ENCODE results near the gene HJURP.

Gene HJURP

DNA sequence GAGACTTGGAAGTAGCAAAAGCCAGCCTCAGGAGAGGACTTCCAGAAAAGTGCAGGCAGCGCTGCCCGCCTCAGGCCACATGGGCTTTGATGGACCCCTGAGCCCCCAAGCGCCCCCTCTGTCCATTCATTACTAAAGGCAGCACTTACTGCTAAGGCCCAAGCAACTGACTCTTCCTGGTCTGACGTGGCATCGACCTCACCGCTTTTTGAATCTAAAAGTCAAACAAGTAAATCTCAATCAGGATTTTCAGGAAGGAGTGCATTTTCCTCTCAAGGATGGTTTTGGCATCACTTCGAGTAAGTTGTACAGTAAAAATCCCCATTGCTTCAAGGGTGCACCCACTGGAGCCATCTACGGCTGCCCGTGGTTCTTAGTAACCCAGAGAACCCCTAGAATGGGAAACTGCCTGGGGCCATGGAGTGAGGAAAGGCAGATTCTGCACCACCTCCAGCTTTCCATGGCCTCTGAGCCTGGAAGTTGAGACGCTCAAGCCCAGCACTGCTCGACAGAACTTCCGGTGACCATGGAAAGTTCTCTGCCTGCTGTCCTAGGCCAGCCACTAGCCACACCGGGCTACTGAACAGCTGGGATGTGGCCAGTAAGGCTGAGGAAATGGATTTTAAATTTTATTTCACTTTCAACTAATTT lies 7.0 kb downstream of the HJURP start:
- DNase-seq: no peak

DNA sequence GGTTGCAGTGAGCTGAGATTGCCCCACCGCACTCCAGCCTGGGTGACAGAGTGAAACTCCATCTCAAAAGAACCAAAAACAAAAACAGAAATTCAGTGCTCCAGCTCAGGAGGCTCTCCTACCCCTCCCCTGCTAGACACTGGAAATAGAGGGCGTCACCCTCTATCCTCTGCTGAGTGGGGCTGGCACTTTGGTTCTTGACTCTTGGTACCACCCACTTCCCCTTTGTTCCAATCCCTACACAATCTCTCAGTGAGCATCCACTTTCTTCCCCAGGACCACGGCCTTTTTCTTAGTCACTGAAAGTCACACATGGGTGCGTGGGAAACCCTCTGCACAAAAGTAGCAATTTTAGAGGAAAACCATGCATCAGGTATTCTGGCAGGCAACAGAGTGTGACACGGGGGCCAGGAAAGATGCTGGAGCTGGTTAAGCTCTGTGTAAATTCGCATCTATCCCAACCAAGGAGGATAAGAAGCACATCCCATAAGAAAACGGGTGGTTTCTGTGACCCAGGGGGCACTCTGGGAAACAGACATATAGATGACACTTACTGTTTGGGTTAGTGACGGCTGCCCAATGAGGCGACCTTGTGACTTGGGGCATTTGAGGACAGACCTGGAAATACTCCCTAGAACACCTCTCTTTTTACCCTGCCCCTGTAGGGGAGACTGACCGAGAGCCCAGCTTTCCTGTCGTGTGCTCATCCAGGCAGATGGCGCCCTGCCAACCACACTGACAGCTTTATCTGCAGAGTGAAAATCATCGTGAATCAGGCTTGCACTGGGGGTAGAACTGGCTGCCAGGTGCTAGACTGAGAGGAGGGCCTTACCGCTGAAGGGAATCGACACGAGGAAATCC lies 7.7 kb downstream of the HJURP start:
- DNase-seq: no peak

DNA sequence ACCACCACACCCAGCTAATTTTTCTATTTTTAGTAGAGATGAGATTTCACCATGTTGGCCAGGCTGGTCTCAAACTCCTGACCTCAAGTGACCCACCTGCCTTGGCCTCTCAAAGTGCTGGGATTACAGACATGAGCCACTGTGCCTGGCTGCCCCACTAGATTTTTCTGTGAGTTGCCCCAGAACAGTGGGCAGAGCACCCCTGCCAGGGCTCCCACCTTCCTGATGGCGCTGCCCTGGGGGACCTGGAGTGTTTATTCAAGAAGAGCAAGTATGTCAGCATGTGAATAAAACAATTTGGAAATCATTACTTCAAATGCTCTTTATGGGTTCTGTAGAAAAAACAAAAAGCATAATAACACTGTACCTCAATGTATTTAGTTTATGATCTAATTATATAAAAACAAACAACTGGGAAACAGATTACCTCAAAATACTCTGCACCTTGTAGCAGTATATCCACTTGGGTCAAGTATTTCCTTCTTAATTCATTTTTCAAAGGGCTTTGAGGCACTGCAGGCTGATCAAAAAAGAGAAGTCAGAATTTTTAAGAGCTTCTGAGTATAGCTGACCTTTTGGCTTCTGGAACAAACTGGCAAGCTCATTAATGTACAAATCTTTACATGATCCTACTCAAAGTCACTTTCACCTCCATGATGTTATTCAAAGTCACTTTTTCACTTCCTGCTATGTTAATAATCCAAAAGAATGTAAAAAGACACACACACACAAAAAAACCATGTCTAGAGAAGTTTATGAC lies 8.9 kb downstream of the HJURP start:
- no peak for DNase-seq

DNA sequence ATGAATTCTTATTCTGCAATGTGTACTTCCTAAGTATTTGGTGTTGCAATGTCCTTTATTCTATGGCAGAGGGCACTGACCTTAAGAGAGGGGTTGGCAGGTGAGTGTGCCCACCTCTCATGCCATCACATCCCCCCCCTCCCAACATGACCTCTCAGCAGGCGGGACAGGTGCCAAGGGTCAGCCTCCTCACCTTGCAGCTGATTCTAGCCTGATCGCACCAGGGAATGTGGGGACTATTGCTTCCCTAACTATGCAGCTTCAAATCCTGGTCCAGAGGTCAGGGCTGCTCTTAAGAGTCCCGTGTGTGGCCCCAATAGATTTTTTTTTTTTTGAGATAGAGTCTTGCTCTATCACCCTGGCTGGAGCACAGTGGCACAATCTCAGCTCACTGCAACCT lies 9.5 kb downstream of the HJURP start:
- DNase-seq: no peak

DNA sequence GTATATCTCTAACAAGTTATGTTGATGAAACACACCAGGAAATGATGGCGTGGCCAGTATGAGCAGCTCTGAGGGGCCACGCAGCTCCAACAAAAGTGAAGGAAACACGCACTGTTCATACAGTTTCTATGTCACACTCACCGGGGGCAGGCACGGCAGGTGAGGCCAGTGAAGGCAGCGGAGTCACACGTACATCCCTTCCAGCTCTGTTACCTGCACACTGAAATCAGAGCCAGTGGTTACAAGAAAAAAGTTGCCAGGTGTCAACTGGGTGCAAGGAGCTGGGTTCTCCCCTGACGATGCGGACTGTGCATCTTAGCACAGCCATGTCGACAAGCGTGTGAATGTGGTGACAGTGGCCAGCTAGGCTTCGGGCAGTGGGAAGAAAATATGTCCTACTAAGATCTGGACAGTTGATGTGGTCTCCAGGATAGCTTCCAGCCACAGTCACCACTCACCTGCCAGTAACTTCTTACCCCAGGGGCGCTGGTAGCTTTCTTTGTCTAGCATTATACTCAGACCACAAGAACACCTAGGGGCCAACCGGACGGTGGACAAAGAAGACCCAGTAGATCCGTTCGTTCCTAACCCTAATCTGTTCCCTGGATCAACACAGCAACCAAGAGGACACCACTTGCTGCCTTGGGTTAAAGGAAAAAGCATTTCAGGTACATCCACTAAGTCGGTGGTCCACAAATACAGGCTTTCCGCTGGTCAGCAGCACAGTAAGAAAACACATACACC lies 10.1 kb downstream of the HJURP start:
- DNase-seq: no peak

DNA sequence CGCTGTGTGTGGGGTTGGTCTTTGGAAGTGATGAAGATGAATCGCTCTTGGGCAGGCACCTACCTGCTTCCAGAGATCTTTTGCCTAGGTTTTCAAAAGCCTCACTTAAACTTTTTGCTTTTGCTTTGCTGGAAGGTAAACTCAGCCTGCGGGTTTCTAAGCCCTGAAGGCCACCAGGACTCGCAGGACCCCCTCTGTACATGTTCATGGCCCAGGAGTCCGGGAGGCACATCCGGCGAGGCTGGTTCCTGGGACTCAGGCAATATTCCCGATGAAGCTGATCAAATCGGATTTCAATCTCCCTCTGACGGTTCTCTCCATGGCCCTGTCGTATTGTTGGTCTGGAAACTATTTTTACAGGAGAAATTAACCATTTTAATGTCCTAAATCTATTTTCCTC lies 13.2 kb downstream of the HJURP start:
- no peak for DNase-seq

DNA sequence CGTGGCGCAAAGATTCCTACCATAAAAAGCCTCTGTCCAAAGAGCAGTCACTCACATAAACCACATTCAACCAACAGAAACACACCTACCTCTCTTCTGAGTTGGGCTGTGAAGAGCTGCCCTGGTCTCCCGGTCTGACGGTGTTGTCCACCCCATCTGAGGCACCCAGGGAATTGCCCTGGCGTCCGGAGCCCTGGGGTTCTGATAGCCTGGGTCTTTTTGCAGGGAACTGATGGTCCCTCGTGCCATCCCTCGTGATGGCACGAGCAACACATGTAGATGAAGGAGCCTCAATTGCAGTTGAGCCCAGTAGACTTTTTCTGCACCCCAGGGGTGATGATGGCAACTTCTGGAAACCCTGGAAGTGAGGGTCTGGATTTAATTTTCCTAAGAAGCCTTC lies 13.8 kb downstream of the HJURP start:
- DNase-seq: no peak

DNA sequence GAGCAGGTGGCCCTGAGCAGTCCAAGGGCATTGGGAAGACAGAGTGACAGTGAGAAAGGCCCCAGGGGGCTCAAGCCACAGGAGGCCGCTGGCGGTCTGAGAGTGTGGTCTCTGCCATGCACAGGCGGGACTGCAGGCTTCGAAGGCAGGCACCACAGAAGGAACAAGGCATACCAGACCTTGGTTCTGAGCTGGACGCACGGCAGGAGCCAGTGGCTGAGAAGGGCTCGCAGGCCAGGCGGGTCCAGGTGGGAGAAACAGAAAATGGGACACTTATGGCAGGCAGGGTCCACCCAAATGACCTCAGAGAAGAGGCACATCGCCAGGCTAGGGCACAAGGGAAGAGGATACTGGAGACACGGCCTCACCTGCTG lies 14.9 kb downstream of the HJURP start:
- no peak for DNase-seq

DNA sequence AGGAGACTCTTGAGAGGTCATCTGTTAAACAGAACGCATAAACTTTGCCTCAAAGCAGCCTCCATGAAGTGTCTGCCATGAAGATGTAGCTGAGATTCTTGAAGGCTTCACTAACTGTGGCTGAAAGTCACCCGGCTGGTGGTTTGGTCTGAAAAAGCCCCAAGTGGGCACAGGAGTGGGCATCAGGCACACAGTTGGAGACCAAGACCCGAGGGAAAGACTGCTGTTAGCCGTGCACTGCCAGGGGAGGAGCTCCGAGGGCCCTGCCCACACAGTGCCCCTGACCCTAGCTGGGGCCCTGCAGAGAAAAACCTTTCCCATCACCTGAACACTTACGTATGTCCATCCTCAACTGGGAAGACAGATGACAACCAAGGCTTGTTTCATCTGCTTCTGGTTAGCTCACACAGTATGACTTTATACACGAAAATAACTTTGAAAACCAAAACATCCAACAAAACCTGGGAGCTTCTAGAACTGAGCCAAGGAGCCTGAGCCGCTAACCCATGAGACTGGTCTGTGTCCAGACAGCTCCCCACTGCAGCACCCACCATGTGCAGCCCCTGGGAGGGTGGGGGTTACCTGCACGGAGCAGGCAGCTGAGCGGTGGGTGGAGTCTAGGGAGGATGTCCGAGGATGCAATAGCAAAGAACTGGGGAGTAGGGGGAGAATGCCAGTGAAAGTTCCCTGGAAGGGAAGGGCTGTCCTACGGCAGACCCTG lies 15.4 kb downstream of the HJURP start:
- no peak for DNase-seq

DNA sequence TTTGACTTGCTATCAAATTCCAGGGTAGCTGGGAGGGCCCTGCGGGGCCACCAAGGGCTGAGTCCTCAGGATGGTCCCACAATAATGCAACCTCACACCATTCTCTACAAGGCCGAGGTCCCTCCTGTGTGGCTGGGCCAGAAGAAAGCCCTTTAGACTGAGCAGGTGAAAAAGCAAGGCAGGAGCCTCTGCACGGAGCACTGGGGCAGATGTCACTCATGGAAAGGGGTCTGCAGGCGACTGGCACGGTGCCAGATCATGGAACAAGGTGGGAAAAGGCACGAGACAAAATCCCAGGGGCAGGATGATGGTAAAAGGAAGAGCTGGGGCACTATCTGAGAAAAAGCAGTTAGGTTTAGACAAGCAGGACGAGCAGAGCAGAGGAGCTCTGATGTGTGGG lies 16.1 kb downstream of the HJURP start:
- DNase-seq: no peak

DNA sequence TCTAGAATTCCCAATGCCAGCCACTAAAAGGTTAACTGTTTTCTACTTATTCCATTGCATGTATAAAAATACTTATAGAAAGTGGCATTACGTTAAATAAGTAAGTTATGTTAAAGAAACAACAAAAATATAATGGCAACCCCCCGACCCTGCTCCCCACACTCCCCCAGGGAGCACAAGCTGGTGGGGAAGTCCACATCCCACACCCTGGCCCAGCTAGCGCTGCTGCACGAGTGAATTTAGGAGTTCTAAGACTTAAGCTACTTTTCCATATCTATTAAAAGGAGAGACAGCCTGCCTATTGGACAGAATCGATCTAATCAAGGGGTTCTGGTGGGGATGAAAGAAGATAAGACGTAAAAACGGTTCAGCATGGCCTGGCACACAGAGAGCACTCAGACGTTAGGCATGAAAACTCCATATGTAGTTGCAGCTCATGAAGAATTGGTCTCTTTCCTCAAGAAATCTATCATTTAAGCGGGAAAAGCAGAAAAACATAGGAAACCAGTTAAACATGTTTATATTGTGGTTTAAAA lies 16.6 kb downstream of the HJURP start:
- DNase-seq: no peak

DNA sequence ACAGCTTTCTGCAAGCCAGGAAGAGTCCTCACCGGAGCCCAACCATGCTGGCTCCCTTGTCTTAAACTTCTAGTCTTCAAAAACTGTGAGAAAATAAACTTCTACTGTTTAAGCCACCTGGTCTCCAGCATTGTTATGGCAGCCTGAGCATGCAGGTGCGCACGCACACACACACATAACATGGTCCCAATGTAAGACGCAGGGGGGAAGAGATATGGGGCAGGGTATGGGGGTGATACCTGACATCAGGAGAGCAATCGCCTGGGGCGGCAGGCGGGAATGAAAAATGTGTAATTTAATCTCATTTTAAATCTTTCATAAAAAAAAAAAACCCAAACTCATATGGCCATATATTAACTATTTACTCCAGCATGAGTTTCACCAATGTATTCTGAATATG lies 18.0 kb downstream of the HJURP start:
- no peak for DNase-seq

DNA sequence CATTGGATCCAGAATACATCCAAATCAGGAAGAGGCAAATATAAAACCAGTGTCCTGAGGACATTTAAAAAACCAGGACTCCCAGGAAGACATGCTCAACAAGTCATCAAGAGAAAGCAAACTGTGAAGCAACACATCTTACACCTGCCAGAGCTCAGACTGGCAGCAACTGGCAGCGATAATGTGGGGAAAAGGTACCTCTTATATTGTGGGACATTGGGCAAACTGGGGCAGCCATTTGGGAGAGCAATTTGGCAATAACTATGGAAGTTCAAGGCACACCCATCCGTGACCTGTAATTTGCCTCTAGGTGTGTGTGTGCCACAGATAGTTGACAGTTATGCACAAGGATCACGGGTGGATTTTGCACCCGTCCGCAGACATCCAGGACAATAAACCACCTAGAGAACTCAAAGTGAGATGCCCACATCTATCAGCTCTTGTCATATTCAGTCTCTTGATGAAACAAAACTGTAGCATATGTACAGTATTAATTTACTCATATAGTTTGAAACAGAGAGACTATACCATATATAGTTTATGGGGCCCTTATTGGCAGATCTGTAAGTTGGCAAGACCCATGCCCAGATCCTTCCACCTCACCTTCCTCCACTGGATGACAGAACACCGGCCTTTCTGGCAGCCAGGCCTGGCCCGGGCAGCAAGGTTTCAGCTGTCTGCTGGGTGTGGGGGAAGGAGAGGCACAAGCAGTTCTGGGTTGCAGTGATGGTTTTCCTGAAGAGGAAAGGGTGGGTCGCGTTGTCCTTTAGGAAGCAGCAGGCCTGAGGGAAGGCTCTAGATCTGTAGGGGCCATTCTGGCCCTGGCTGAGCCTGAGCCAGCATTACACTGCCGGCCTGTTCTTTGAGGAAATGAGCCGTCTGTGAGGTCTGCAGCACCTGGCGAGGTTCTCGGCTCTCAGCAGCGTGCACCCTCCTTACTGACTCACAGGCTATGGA lies 18.8 kb downstream of the HJURP start:
- DNase-seq: no peak

DNA sequence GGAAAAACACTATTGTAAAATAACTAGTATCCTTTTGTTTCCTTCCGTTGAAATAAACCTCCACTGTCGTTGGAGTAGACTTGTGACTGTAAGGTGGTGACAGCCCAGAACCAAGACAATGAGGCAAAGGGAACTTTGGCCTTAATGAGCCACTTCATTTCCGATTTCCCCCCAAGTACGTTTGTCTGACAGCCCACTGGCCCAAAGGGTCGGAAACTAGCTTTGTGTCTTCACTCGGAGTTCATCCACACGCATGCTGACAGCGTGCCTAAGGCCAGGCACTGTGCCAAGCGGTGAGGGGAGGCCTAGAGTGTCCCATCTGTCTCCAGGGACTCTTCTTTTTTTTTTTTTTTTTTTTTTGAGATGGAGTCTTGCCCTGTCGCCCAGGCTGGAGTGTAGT lies 21.0 kb downstream of the HJURP start:
- no peak for DNase-seq

DNA sequence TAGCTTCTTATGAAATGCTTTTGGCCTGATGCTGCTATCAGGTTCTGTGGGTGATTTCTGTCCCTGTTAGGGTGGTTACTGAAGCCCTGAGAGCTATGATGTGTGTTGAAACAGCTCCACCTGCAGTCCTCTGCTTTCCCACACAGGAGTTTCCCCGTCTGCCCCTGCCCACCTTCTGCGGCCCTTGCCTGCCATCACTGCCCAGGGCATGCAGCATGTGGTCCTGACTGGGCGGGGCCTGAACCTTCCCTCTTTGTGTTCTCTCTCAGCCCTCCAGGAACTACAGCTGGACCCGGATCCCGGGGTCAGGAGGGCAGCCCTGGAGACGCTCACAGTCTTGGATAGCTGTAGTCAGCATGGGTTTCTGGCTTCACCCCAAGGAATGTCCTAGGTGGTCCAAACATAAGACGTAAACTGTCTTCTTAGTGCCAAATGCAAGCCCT lies 21.4 kb downstream of the HJURP start:
- DNase-seq: no peak

DNA sequence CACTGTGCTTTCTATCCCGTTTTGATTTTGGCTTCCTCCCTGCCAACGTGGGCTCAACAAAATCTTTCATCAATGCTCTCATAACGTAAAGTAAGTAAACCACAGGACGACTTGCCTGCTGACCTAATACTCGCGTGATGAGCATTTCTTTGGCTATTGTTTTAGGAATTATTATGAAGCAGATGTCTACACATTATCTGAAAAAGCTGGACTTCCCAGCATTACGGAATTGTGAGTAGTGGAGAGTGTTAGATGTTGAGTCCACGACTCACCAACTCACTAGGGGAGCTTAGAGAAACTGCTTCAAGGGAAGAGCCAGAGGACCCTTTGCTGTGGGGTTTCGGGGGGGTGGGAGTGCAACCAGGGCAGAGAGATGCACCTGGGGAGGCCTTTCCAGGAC lies 21.9 kb downstream of the HJURP start:
- no peak for DNase-seq

DNA sequence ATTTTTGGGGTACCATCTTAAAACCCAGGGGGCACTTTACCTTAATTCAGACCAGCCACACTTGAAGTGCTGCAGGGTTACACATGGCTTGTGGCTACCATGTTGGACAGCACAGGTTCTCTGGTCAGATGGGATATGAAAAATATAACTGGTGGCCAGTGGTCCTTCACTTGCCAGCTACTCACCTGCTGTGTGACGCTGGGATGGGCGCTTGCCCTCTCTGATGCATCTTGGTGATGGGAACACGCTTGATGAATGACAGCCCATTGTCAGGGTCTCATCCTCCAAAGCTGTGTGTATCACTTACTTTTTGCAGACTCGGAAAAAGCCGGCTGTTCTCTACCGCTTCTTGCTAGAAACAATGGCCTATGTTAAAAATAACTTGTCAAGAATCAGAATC lies 22.5 kb downstream of the HJURP start:
- DNase-seq: no peak

DNA sequence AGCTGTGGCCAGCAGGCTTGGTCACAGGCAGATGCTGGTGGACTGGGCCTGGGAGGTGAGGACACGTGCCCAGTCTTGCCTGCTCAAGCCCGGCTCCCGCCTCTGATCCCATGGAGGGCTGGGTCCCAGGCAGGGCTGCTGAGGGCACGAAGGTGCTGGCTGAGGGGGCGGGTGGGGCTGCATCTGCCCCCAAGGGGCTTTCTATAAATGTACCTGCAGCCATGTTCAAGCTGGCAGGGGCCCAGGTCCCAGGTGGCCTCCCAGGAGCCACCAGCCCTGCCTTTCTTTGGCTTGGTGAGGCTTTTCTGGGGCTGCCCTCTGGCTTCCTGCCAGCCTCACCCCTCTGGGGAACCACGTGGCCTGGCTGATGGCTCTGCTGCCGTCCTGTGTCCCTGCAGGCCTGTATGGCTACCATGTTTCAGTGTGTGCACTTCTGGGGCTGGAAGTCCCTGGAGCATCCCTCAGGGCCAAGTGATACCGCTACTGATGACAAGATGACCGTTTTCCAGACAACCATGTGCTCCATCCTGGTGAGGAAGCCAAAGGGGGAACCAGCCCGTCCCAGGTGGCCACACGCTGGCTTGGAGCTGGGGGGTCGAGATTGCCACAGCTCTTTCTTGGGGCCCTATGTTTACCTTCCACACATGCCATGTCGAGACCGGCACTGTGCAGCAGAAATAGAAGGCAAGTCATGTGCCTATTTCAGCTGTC lies 23.2 kb downstream of the HJURP start:
- DNase-seq: no peak

DNA sequence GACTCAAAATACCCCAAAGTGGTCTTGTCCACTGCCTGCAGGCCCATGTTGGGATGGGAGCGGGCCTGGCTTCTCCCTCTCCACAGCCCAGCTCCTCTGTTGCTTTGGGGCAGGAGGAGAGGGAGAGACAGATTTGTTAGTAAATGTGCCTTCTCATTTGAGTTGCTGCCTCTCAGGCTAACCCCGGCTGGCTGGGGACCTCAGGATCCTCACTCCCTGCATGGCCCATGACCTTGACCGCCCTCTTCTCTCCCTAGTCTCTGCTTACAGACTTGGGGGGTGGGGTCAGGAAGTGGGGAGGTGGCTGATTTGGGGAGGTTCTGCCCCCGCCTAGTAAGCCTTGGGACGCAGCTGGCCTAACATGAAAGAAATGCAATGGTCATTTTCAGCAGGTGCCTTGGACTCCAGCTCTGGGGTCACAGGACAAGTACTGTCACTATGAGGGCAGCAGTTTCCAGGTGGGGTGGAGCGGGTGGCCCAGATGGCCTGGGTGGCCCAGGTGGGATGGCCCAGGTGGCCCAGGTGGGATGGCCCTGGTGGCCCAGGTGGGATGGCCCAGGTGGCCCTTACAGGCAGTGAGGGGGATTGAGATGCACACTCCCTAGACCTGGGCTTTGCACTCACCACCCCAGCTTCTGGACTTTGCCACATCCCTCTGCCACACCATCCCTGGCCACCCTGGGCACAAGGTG lies 24.1 kb downstream of the HJURP start:
- DNase-seq: no peak
